OCI-LY1 (cell line): Measurements from ENCODE around the gene NCAPG2.

ENCODE experiments used
- H2AFZ ChIP-seq: fragments of 200-600 bp; sonication (generic), shearing (Covaris generic); 2 replicates; pipeline ENCODE4 v1.6.0; 2014; ENCODE audit warnings: antibody characterized with exemption, mild to moderate bottlenecking, low read length
- H3F3A ChIP-seq: fragments of 200-600 bp; sonication (generic), shearing (Covaris generic); 2 replicates; pipeline ENCODE4 v1.6.0; 2014; ENCODE audit warnings: mild to moderate bottlenecking, antibody characterized with exemption, low read length, moderate library complexity; ENCODE audit not compliant: insufficient read depth
- H3K27ac ChIP-seq: fragments of 200-600 bp; sonication (generic); 2 replicates; pipeline ENCODE4 v1.5.1; 2014; ENCODE audit warnings: low read length, mixed run types, mild to moderate bottlenecking, low read depth; ENCODE audit not compliant: poor library complexity, severe bottlenecking
- H3K27me3 ChIP-seq: fragments of 200-600 bp; sonication (generic); 2 replicates; pipeline ENCODE4 v1.6.0; 2014; ENCODE audit warnings: antibody characterized with exemption, mild to moderate bottlenecking, low read length, moderate library complexity; ENCODE audit not compliant: insufficient read depth
- H3K36me3 ChIP-seq: fragments of 200-600 bp; sonication (generic); 2 replicates; pipeline ENCODE4 v1.6.1; 2014; ENCODE audit warnings: mild to moderate bottlenecking, antibody characterized with exemption, low read length, moderate library complexity, mixed read lengths; ENCODE audit not compliant: insufficient read depth
- H3K4me1 ChIP-seq: fragments of 200-600 bp; sonication (generic); 2 replicates; pipeline ENCODE4 v1.5.1; 2014; ENCODE audit warnings: mild to moderate bottlenecking, low read length, moderate library complexity; ENCODE audit not compliant: insufficient read depth, severe bottlenecking
- H3K4me2 ChIP-seq: fragments of 200-600 bp; sonication (generic), shearing (Covaris generic); 2 replicates; pipeline ENCODE4 v1.6.1; 2014; ENCODE audit warnings: low read length
- H3K4me3 ChIP-seq: fragments of 200-600 bp; sonication (generic); 2 replicates; pipeline ENCODE4 v1.5.1; 2014; ENCODE audit warnings: low read length, low read depth, mild to moderate bottlenecking, mixed read lengths; ENCODE audit not compliant: poor library complexity, severe bottlenecking
- H3K79me2 ChIP-seq: fragments of 200-600 bp; shearing (Covaris generic); 2 replicates; pipeline ENCODE4 v1.6.1; 2016; ENCODE audit warnings: mixed run types, low read length, mixed read lengths; ENCODE audit not compliant: insufficient read depth
- H3K9ac ChIP-seq: fragments of 200-600 bp; sonication (generic), shearing (Covaris generic); 2 replicates; pipeline ENCODE4 v1.6.1; 2014; ENCODE audit warnings: mild to moderate bottlenecking, low read length, mixed read lengths
- H3K9me2 ChIP-seq: fragments of 200-600 bp; sonication (generic), shearing (Covaris generic); 2 replicates; pipeline ENCODE4 v1.6.1; 2014; ENCODE audit warnings: low read depth, mild to moderate bottlenecking, low read length, mixed read lengths
- H3K9me3 ChIP-seq: fragments of 200-600 bp; shearing (Covaris generic); 2 replicates; pipeline ENCODE4 v1.6.1; 2014; ENCODE audit warnings: low read length, mixed read lengths
- H4K20me1 ChIP-seq: fragments of 200-600 bp; sonication (generic), shearing (Covaris generic); 2 replicates; pipeline ENCODE4 v1.6.0; 2016; ENCODE audit warnings: mild to moderate bottlenecking, low read length; ENCODE audit not compliant: insufficient read depth
- CTCF ChIP-seq: fragments of 200-600 bp; sonication (generic), shearing (Covaris generic); IDR thresholded peaks from 2 replicates; pipeline ENCODE4 v1.5.1; 2017; ENCODE audit warnings: mild to moderate bottlenecking, antibody characterized with exemption, low read length, moderate library complexity, mixed read lengths
- EZH2 ChIP-seq: fragments of 200-600 bp; sonication (generic), shearing (Covaris generic); IDR thresholded peaks from 2 replicates; pipeline ENCODE4 v1.8.0; 2017; ENCODE audit warnings: borderline replicate concordance, mixed run types, mild to moderate bottlenecking, antibody characterized with exemption, low read length, moderate library complexity, mixed read lengths

NCAPG2 gene

GRCh38 chr7:158724658-158725505 lies 20.3 kb upstream of the NCAPG2 start:
- H3F3A ChIP-seq = no peaks in the 10 kb centered on the region
- no peaks in the 10 kb centered on the region for H3K79me2 ChIP-seq
- H3K9ac ChIP-seq = no peak overlapping the region
- 0 out of 2 replicates have a peak, but pooled peaks cover 3% of the 10 kb centered on the region for H3K9me3 ChIP-seq
- H3K4me3 ChIP-seq = no peak overlapping the region
- TF ChIP-seq EZH2 (no peak), CTCF (no peak)
- H3K9me2 ChIP-seq = no peaks in the 10 kb centered on the region
- no peaks in the 10 kb centered on the region for H3K4me1 ChIP-seq
- no peak overlapping the region for H3K4me2 ChIP-seq
- H3K27me3 ChIP-seq = no peaks in the 10 kb centered on the region
- H3K27ac ChIP-seq = no peak overlapping the region
- no peaks in the 10 kb centered on the region for H3K36me3 ChIP-seq
- no peaks in the 10 kb centered on the region for H4K20me1 ChIP-seq
- no peak overlapping the region for H2AFZ ChIP-seq

GRCh38 chr7:158723714-158724385 lies 19.2 kb upstream of the NCAPG2 start:
- H2AFZ ChIP-seq = no peak overlapping the region

GRCh38 chr7:158723266-158723665 lies 18.7 kb upstream of the NCAPG2 start:
- no peaks in the 10 kb centered on the region for H3K27me3 ChIP-seq
- H3K36me3 ChIP-seq = no peaks in the 10 kb centered on the region
- H3K4me2 ChIP-seq = no peak overlapping the region
- H3K9me2 ChIP-seq = no peaks in the 10 kb centered on the region
- H3K27ac ChIP-seq = no peak overlapping the region
- H3K4me3 ChIP-seq = no peak overlapping the region
- H3K9ac ChIP-seq = no peak overlapping the region
- H3K4me1 ChIP-seq = no peaks in the 10 kb centered on the region
- TF ChIP-seq CTCF (no peak), EZH2 (no peak)
- no peaks in the 10 kb centered on the region for H3F3A ChIP-seq
- H3K79me2 ChIP-seq = no peaks in the 10 kb centered on the region
- no peaks in the 10 kb centered on the region for H4K20me1 ChIP-seq
- H2AFZ ChIP-seq = no peak overlapping the region
- 0 out of 2 replicates have a peak, but pooled peaks cover 3% of the 10 kb centered on the region for H3K9me3 ChIP-seq

More at GRCh38 chr7:158723714-158724385, 19.2 kb upstream of the NCAPG2 start:
- no peaks in the 10 kb centered on the region for H3K36me3 ChIP-seq
- no peaks in the 10 kb centered on the region for H3K9me2 ChIP-seq
- H3K9ac ChIP-seq = no peak overlapping the region
- H4K20me1 ChIP-seq = no peaks in the 10 kb centered on the region
- TF ChIP-seq CTCF (no peak), EZH2 (no peak)
- H3K4me2 ChIP-seq = no peak overlapping the region
- no peak overlapping the region for H3K27ac ChIP-seq
- H3K4me3 ChIP-seq = no peak overlapping the region
- no peaks in the 10 kb centered on the region for H3K79me2 ChIP-seq
- no peaks in the 10 kb centered on the region for H3K4me1 ChIP-seq
- H3F3A ChIP-seq = no peaks in the 10 kb centered on the region
- H3K9me3 ChIP-seq = 0 out of 2 replicates have a peak, but pooled peaks cover 3% of the 10 kb centered on the region
- no peaks in the 10 kb centered on the region for H3K27me3 ChIP-seq
